Natural killer cell (primary cell): ENCODE measurements around the gene MT1B. TPM values are rescaled to one million over a fixed set of nuclear protein-coding genes. Genes with fewer than 3 reads are reported as not detected.
A peak's percentile ranks its signal among the peaks of the same experiment; 100 is the strongest.

ENCODE experiments used
- ATAC-seq, 3 donors: fragments of 150-1000 bp in 2 of 3; fragments of 200-7000 bp in 1 of 3; cut with Tn5 transposase; 1 replicate in 1 of 3; 2 replicates in 2 of 3; pipeline ENCODE4 v1.10.0; 2021; ENCODE audit warnings: mild to moderate bottlenecking in 2 of 3, moderate library complexity in 2 of 3
- DNase-seq, 2 donors: peaks; one replicate each; pipeline versions ENCODE4 v3.0.0 to v3.0.0-alpha.2; 2013 to 2021; ENCODE audit warnings: mixed read lengths in 1 of 2
- H3K27ac ChIP-seq: one replicate; pipeline ENCODE4 v1.5.1; 2013; ENCODE audit warnings: mild to moderate bottlenecking, low read length
- H3K27me3 ChIP-seq: one replicate; pipeline ENCODE4 v1.6.1; 2013; ENCODE audit warnings: low read length; ENCODE audit not compliant: control insufficient read depth, insufficient read depth
- H3K36me3 ChIP-seq: one replicate; pipeline ENCODE4 v1.6.1; 2013; ENCODE audit warnings: low read length; ENCODE audit not compliant: control insufficient read depth, insufficient read depth
- H3K4me1 ChIP-seq: one replicate; pipeline ENCODE4 v1.6.1; 2013; ENCODE audit warnings: low read length; ENCODE audit not compliant: control insufficient read depth, insufficient read depth
- H3K4me3 ChIP-seq: one replicate; pipeline ENCODE4 v1.5.1; 2013; ENCODE audit warnings: low read length
- H3K9me3 ChIP-seq: one replicate; pipeline ENCODE4 v1.6.1; 2013; ENCODE audit warnings: low read length; ENCODE audit not compliant: control insufficient read depth, insufficient read depth
- H3K27ac Mint-ChIP-seq, 2 donors: one replicate each; pipeline ENCODE4 v1.8.0; 2022; ENCODE audit warnings: mild to moderate bottlenecking in 2 of 2, mixed read lengths in 2 of 2, moderate library complexity in 1 of 2
- H3K27me3 Mint-ChIP-seq, 2 donors: one replicate each; pipeline ENCODE4 v1.8.0; 2022; ENCODE audit warnings: low read depth in 2 of 2, mixed read lengths in 2 of 2
- H3K36me3 Mint-ChIP-seq: one replicate; pipeline ENCODE4 v1.8.0; 2022; ENCODE audit warnings: mixed read lengths
- H3K4me1 Mint-ChIP-seq, 2 donors: one replicate each; pipeline ENCODE4 v1.8.0; 2022; ENCODE audit warnings: mixed read lengths in 2 of 2
- H3K4me3 Mint-ChIP-seq: one replicate; pipeline ENCODE4 v1.8.0; 2022; ENCODE audit warnings: mild to moderate bottlenecking, moderate library complexity, mixed read lengths
- H3K9me3 Mint-ChIP-seq, 2 donors: one replicate each; pipeline ENCODE4 v1.8.0; 2022; ENCODE audit warnings: mixed read lengths in 2 of 2
- CTCF ChIP-seq: fragments of 200-600 bp; IDR thresholded peaks from one replicate; pipeline ENCODE4 v1.8.0; 2022; ENCODE audit warnings: antibody characterized with exemption
- WGBS: methylation state at CpG from one replicate; pipeline ENCODE4 v1.1.7; 2013; ENCODE audit warnings: missing lambda C conversion rate; ENCODE audit not compliant: insufficient coverage; 5-methylcytosine and 5-hydroxymethylcytosine counted together
- intact Hi-C: fragments of 100-400 bp; cut with micrococcal nuclease; formaldehyde crosslinking; loops from one replicate; pipeline ENCODE4 v1.14.2; 2022
- total RNA-seq, 4 donors: library from RNA; stranded (reverse); fragments of 120-200 nt in 1 of 4; gene quantifications; one replicate each; pipeline versions ENCODE4 v1.2.3 to v1.2.4, GENCODE V29; 2013 to 2022

MT1B gene
- total RNA-seq, 3 donors from 2014 or later (not counting 1 experiment from before 2014, with no cell fraction given) = not detected

- Histone ChIP-seq H3K27ac (peak overlapping the region; percentile 65), H3K4me3 (peak overlapping the region; percentile 38), H3K4me1 (peaks cover 47% of the 10 kb centered on the region), H3K27me3 (no peaks in the 10 kb centered on the region), H3K9me3 (no peaks in the 10 kb centered on the region), H3K36me3 (no peaks in the 10 kb centered on the region)
- no peak for ATAC-seq
- no peaks in the 10 kb centered on the region for H3K9me3 Mint-ChIP-seq
- TF ChIP-seq CTCF = no peak
- DNase-seq = no peak
- peaks cover 50 to 51% of the 10 kb centered on the region in 2 donors for H3K4me1 Mint-ChIP-seq
- no peaks in the 10 kb centered on the region for H3K36me3 Mint-ChIP-seq
- no peaks in the 10 kb centered on the region for H3K27me3 Mint-ChIP-seq
- H3K27ac Mint-ChIP-seq = peak overlapping the region; percentile 89 to 96
- 79% methylated on average over 2 of the region's 2 CpGs for WGBS
- peak overlapping the region; percentile 95 for H3K4me3 Mint-ChIP-seq
- intact Hi-C loops = loop anchor here (1.0 kb wide), 1 partner anchor 75 kb away; the partner anchor contains the start of gene MT1X
These were observed 44.0 kb upstream of the MT1B start for GRCh38 chr16:56607675-56608042.

GRCh38 chr16:56608043-56608875 is 43.4 kb upstream of the MT1B start, which contains the start of gene MT2A:
TSS of gene MT2A (plus strand) at chr16:56608584. CDS start at chr16:56608656, 72 bp downstream.
- H3K4me3 ChIP-seq = peak within 1 kb of the TSS; percentile 59
- TF ChIP-seq CTCF = no peak
- Mint-ChIP-seq H3K4me1 (peaks cover 50 to 51% of the 10 kb centered on the region in 2 donors), H3K36me3 (no peaks in the 10 kb centered on the region), H3K27ac (peak within 1 kb of the TSS; percentile 89 to 96), H3K27me3 (no peaks in the 10 kb centered on the region), H3K9me3 (no peaks in the 10 kb centered on the region), H3K4me3 (peak within 1 kb of the TSS; percentile 95)
- H3K27ac ChIP-seq = peak within 1 kb of the TSS; percentile 87
- H3K9me3 ChIP-seq = no peaks in the 10 kb centered on the region
- WGBS = 8% methylated on average over 62 of the region's 62 CpGs
- H3K27me3 ChIP-seq = no peaks in the 10 kb centered on the region
- ATAC-seq = peak; percentile 87 to 92 (median 90)
- peak; percentile 82 to 94 for DNase-seq
- intact Hi-C loops = loop anchor here (1.0 kb wide), 1 partner anchor 74 kb away; the partner anchor contains the start of gene MT1X
- no peaks in the 10 kb centered on the region for H3K36me3 ChIP-seq
- H3K4me1 ChIP-seq = peaks cover 47% of the 10 kb centered on the region

- intact Hi-C loops = loop anchor here (1.0 kb wide), 1 partner anchor 73 kb away; the partner anchor contains the start of gene MT1X
- Histone ChIP-seq H3K27ac (peak overlapping the region; percentile 43), H3K36me3 (no peaks in the 10 kb centered on the region), H3K9me3 (no peaks in the 10 kb centered on the region), H3K4me3 (peak overlapping the region; percentile 59), H3K27me3 (no peaks in the 10 kb centered on the region), H3K4me1 (peaks cover 47% of the 10 kb centered on the region)
- Mint-ChIP-seq H3K27ac (peak overlapping the region; percentile 89 to 96), H3K27me3 (no peaks in the 10 kb centered on the region), H3K4me1 (peaks cover 50 to 51% of the 10 kb centered on the region in 2 donors), H3K9me3 (no peaks in the 10 kb centered on the region), H3K4me3 (peak overlapping the region; percentile 95), H3K36me3 (no peaks in the 10 kb centered on the region)
- DNase-seq = peak; percentile 18 to 37
- WGBS = 0% methylated on average over 21 of the region's 21 CpGs
- TF ChIP-seq CTCF = no peak
- no peak for ATAC-seq
These were observed 42.7 kb upstream of the MT1B start for GRCh38 chr16:56608876-56609462.
